ENCODE data around the gene PDE6A.
"Not testable (repeated sequence)": the region's sequence is repeated elsewhere in the genome, so short reads cannot be mapped to it uniquely, and the experiment has no call there.

Gene PDE6A

GRCh38 chr5:149951138-149951749 lies 6.7 kb upstream of the PDE6A start:
- no peak for DNase-seq

DNA sequence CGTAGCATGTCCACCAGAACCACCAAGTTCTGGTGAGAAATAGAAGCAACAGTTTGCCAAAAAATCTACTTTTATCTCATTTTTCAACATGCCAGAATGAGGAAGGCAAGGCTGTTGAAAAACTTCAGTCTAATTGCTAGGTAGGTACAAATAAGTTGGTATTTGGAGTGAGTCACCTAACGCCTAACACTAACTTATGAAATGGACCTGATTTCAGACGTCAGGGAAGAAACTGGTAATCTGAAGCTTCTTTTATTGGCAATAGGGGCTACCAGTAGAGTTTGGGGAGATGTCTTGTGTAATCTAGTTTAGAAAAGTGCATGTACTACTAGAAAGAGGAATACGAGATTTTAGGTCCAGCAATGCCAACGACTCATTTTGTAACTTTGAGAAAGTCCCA lies 4.4 kb upstream of the PDE6A start:
- no peak for DNase-seq

GRCh38 chr5:149946118-149946517 lies 1.5 kb upstream of the PDE6A start:
- DNase-seq = no peak

- not testable (repeated sequence) for DNase-seq
Measured at GRCh38 chr5:149943177-149943949, 1.2 kb downstream of the PDE6A start.

DNA sequence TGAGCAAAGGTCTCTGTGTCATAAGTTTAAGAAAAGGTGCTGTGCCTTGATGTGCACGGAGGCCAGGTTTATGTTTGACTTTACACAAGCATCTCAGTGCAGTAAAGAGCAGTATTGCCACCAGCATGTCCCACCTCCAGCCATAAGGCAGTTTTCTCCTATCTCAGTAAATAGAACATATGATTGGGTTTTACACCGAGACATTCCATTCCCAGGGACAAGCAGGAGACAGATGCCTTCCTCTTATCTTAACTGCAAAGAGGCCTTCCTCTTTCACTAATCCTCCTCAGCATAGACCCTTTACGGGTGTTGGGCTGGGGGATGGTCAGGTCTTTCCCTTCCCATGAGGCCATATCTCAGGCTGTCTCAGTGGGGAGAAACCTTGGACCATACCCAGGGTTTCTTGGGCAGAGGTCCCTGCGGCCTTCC lies 1.8 kb downstream of the PDE6A start:
- DNase-seq = not testable (repeated sequence)

DNA sequence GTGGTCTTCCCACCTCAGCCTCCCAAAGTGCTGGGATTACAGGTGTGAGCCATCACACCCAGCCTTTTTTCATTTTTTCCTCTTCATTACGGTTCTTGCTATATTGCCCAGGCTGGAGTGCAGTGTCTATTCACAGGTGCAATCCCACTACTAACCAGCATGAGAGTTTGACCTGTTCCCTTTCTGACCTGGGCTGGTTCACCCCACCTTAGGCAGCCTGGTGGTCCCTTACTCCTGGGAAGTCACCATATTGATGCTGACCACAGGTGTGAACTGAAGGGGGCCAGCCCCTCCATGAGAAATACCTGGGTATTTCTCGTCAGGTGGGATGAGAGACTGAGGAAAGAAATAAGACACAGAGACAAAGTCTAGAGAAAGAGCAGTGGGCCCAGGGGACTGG lies 2.4 kb downstream of the PDE6A start:
- DNase-seq = no peak

DNA sequence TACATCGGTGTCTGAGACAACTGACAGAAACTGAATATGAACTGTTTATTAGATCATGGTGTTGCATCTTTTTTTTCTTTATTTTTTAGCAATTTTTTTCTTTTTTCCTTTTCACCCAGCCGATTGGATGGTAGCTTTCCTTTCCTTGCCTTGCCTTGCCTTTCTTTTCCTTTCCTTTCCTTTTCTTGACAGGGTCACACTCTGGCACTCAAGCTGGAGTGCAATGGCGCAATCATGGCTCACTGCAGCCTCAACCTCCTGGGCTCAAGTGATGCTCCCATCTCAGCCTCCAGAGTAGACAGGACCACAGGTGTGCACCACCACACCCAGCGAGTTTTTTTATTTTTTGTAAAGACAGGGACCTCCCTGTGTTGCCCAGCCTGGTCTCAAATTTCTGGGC lies 2.8 kb downstream of the PDE6A start:
- DNase-seq = no peak

DNA sequence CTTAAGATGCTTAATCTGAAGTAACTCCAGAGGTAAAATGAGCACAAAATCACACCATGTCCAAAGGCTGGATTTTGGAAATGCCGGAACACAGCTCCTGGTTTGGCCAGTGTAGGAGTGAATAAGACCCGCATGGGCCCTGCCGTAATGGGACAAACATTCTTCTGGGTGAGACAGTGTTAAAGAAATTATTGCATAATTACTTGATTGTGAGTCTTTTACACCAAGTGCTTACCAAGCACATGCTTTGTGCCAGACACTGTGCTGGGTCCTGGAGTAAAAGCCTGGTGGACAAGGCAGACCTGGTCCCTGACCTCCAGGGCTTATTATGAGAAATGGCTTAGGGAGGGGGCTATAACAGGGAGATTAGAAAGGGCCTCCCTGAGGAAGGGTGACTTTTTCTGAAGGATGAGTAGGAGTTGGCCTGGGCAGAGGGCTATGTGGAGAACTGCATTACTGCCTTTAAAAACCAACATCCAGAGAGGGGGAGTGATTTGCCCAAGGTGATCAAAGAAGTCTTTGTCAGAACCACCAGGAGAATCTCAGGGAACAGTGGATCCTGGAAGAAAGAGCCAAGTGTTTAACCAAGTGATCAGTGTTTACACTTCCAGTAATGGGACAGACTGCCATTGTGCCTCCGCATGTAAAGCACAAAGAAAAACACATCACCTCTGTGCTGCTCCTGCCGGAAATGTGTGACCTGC lies 3.5 kb downstream of the PDE6A start:
- no peak for DNase-seq

DNA sequence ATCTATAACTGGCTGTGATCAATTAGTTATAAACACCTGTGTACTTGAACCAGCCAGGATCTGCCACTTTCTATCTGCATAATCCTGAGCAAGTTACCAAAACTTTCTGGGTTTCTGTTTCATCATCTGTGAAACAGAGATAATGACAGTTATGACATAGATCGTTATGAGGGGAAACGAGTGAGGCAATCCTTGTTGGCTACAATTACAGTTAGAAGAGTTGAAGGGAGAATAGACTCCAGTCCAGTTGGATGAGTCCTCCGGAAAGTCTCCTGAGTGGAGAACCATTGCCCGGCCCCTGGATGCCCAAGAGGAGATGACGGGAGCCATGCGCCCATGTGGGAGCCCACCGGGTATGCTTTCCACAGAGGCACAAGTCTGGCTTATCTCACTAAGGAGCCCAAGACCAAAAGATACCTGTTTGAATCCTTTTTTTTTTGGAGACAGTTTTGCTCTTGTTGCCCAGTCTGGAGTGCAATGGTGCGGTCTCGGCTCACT lies 4.5 kb downstream of the PDE6A start:
- DNase-seq = no peak

DNA sequence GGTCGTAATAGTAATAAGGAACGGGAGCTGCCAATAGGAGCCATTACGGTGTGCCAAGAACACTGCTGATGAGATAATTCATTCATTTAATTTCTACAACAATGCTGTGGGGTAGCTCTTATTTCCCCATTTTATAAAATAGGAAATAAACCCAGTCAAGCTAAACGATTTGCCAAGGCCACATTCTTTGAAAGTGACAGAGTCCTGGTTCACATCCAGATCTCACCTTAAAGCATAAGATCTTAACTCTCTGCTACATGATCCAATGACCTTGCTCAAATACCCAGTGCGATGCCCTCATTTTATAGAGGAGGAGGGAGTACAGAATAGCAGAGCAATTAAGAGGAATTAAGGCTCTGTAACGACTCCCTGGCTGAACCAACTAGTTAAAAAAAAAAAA lies 5.0 kb downstream of the PDE6A start:
- DNase-seq = no peak

DNA sequence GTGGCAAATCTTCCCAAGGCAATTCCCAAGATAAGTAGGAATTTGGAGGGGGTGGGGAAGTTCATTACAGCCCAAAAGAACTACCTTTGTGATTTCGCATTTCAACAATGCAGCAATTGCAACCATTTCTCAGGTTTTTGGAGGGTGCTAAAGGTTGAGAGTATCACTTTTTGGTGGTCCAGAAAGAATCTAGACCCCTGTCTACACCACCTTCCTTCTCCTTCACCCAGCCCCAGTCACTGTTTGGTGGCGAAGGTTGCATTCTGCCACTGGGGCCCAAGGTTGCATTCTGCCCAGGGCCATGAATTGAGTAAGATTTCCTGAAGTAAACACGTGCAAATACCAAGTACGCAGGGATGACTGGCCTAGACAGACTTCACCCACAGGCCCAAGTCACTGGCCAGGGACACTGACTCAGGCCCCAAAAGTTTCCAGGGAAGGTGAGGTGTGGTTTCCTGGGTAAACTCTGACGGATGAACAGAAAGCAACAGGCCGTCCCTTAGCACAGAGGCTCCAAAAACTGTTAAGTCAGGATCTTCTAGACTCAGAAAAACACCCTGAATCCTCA lies 5.7 kb downstream of the PDE6A start:
- no peak for DNase-seq

GRCh38 chr5:149938279-149938678 lies 6.3 kb downstream of the PDE6A start:
- no peak for DNase-seq

GRCh38 chr5:149937610-149938009 lies 7.0 kb downstream of the PDE6A start:
- no peak for DNase-seq

GRCh38 chr5:149936700-149937091 lies 7.9 kb downstream of the PDE6A start:
- DNase-seq = no peak

DNA sequence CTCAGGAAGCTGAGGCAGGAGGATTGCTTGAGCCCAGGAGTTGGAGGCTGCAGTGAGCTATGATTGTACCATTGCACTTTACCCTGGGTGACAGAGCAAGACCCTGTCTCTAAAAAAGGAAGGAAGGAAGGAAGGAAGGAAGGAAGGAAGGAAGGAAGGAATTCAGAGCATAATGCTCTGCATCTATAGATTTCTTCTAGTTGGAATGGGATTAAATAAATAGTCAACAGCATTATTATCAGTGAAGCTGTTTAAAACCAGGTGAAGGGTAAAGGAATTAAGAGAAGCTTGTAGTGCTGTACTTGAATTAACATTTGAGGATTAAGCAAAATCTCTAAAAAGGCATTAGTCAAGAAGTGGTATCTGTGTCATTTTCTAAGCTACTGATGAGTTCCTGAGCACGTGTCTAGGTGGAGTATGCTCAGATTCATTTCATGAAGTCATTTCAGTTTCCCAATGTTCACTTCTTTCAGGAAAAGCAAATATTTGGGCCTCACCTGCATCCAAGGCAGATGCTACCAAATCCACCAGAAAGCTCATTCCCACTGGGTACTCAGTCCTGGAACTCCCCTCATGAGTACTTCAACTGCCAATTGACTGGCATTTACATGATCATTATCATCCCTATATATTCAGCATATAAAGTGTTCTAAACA lies 8.4 kb downstream of the PDE6A start:
- no peak for DNase-seq

GRCh38 chr5:149935431-149935901 lies 9.1 kb downstream of the PDE6A start:
- DNase-seq = no peak

GRCh38 chr5:149932445-149933350 lies 11.9 kb downstream of the PDE6A start:
- no peak for DNase-seq

DNA sequence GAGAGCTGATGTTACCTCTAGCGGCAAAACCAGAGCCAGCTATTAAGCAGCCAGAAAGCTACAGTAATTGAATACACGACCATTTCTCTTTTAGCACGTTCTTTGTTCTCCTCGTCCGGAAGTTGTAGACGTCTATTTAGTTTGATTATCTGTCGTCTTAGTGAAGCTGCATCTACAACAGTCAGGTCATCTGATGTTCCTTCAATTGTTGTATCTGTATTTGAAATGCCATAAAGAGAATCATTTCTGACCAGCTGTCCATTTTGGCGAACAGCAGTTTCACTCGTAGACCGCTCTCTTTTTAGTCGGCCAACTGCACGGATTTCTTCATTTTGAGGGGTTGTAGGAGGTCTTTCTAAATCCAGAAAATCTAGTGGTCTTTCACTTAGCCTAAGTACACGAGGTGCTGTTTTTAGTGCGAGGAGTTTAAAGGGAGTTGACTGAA lies 12.6 kb downstream of the PDE6A start:
- no peak for DNase-seq

DNA sequence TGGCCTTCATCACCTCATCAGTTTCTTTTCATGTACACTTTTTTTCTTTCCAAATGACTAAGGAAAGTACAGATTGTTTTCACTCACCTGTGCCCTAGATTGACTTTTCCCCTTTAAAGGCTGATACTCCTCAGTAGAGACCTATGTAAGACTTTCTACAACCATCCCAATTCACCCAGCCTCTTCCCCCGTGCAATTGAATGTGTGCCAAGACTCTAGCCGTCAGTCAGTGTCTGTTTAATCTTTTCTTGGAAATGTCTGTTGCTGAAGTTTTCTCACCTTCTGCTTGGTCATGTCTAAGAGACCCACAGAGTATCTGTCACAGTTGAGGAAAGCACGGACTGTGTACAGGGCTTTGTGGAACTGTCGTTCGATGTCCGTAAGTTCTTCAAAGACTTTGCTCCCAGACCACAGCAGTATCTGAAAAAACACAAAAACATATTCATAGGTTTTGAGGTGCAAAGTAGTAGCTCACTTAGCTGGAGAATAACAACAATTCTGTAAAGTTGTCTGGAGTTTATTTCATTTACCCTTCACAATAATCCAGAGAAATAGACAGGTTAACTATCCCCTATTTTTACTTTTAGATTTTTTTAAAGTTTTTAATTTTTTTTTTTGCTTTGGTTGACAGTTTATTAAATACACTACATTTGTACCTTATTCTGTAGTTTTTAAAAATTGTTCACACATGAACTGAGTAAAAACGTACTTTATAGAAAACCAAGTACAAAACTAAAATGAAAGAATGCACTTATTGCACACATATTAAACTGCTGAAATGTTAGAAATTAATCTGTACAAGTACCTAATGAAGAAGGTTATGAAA lies 13.6 kb downstream of the PDE6A start:
- no peak for DNase-seq

- DNase-seq = no peak
Measured at GRCh38 chr5:149930043-149930748, 14.4 kb downstream of the PDE6A start.
